ENCODE results near the gene NRM.

Gene NRM

GRCh38 chr6:30690403-30691207 is at the start of gene NRM:
NRM (minus strand) TSS chr6:30690984; CDS start chr6:30690974, 10 bp downstream.
- H3K27ac ChIP-seq (ENCODE audit: low read length) = peak within 1 kb of the TSS; percentile 92
- peak within 1 kb of the TSS; percentile 98 for H2AFZ ChIP-seq (ENCODE audit: low read depth, low read length)
- peak within 1 kb of the TSS; percentile 85 to 87 for H3K4me3 ChIP-seq (ENCODE audit: low read depth in 1 of 2, low read length in 2 of 2)
- peaks cover 48% of the 10 kb centered on the region for H3K4me1 ChIP-seq (ENCODE audit: insufficient read depth, low read length)
- peak within 1 kb of the TSS; percentile 72 for H3K9ac ChIP-seq (ENCODE audit: low read depth, low read length)
- no peaks in the 10 kb centered on the region for H3K9me3 ChIP-seq (ENCODE audit: insufficient read depth, low read length, severe bottlenecking)
- H3K36me3 ChIP-seq (ENCODE audit: insufficient read depth, low read length) = peaks cover 5% of the 10 kb centered on the region; the same call in 1 of the 2 replicates
- DNase-seq = peak; percentile 83
- peak within 1 kb of the TSS; percentile 87 for H3K4me2 ChIP-seq (ENCODE audit: insufficient read depth, low read length)
- peaks cover 47% of the 10 kb centered on the region for H3K79me2 ChIP-seq (ENCODE audit: insufficient read depth, low read length)
- 0 out of 2 replicates have a peak, but pooled peaks cover 6% of the 10 kb centered on the region for H4K20me1 ChIP-seq (ENCODE audit: insufficient read depth, low read length)
- no peak for TF ChIP-seq EZH2 (IDR thresholded peaks at IDR 0.05; ENCODE audit: borderline replicate concordance, low read depth, low read length, severe bottlenecking)
- TF ChIP-seq CTCF (IDR thresholded peaks at IDR 0.05; ENCODE audit: borderline replicate concordance, extremely low read depth, low read length, poor library complexity, severe bottlenecking) = no peak
- peak; percentile 59 for ATAC-seq (ENCODE audit: insufficient read depth, low read depth)
- no peaks in the 10 kb centered on the region for H3K27me3 ChIP-seq (ENCODE audit: insufficient read depth, low read length, poor library complexity)

GRCh38 chr6:30740540-30740870 is 49.7 kb upstream of the NRM start:
- Histone ChIP-seq H3K9ac (ENCODE audit: low read depth, low read length) (no peak overlapping the region; the same call in 1 of the 2 replicates), H3K9me3 (ENCODE audit: insufficient read depth, low read length, severe bottlenecking) (no peaks in the 10 kb centered on the region), H3K79me2 (ENCODE audit: insufficient read depth, low read length) (peaks cover 42% of the 10 kb centered on the region), H3K4me1 (ENCODE audit: insufficient read depth, low read length) (peaks cover 77% of the 10 kb centered on the region), H3K27me3 (ENCODE audit: insufficient read depth, low read length, poor library complexity) (peaks cover 17% of the 10 kb centered on the region), H2AFZ (ENCODE audit: low read depth, low read length) (no peak overlapping the region), H4K20me1 (ENCODE audit: insufficient read depth, low read length) (peaks cover 9% of the 10 kb centered on the region; the same call in 1 of the 2 replicates), H3K4me3 (ENCODE audit: low read depth in 1 of 2, low read length in 2 of 2) (no peak overlapping the region), H3K36me3 (ENCODE audit: insufficient read depth, low read length) (peaks cover 40% of the 10 kb centered on the region), H3K4me2 (ENCODE audit: insufficient read depth, low read length) (0 out of 2 replicates have a peak overlapping the region, but pooled peaks have one; percentile 77), H3K27ac (ENCODE audit: low read length) (no peak overlapping the region)
- no peak for DNase-seq
- no peak for TF ChIP-seq EZH2 (IDR thresholded peaks at IDR 0.05; ENCODE audit: borderline replicate concordance, low read depth, low read length, severe bottlenecking)
- no peak for TF ChIP-seq CTCF (IDR thresholded peaks at IDR 0.05; ENCODE audit: borderline replicate concordance, extremely low read depth, low read length, poor library complexity, severe bottlenecking)
- no peak for ATAC-seq (ENCODE audit: insufficient read depth, low read depth)

GRCh38 chr6:30738532-30738931 is 47.7 kb upstream of the NRM start:
- Histone ChIP-seq H3K9ac (ENCODE audit: low read depth, low read length) (no peak overlapping the region), H3K4me2 (ENCODE audit: insufficient read depth, low read length) (peak overlapping the region; percentile 23), H4K20me1 (ENCODE audit: insufficient read depth, low read length) (peaks cover 9% of the 10 kb centered on the region; the same call in 1 of the 2 replicates), H3K36me3 (ENCODE audit: insufficient read depth, low read length) (peaks cover 53% of the 10 kb centered on the region), H3K9me3 (ENCODE audit: insufficient read depth, low read length, severe bottlenecking) (no peaks in the 10 kb centered on the region), H2AFZ (ENCODE audit: low read depth, low read length) (no peak overlapping the region), H3K27ac (ENCODE audit: low read length) (no peak overlapping the region), H3K79me2 (ENCODE audit: insufficient read depth, low read length) (peaks cover 42% of the 10 kb centered on the region), H3K4me1 (ENCODE audit: insufficient read depth, low read length) (peaks cover 63% of the 10 kb centered on the region), H3K27me3 (ENCODE audit: insufficient read depth, low read length, poor library complexity) (peaks cover 9% of the 10 kb centered on the region), H3K4me3 (ENCODE audit: low read depth in 1 of 2, low read length in 2 of 2) (no peak overlapping the region)
- no peak for ATAC-seq (ENCODE audit: insufficient read depth, low read depth)
- no peak for TF ChIP-seq CTCF (IDR thresholded peaks at IDR 0.05; ENCODE audit: borderline replicate concordance, extremely low read depth, low read length, poor library complexity, severe bottlenecking)
- no peak for TF ChIP-seq EZH2 (IDR thresholded peaks at IDR 0.05; ENCODE audit: borderline replicate concordance, low read depth, low read length, severe bottlenecking)
- no peak for DNase-seq
